Stomach (tissue), 4 donors: Measurements from ENCODE around the gene PRKG1.

Experiments
- EP300 ChIP-seq: sonication (generic); formaldehyde crosslinking; IDR thresholded peaks from one replicate; pipeline ENCODE4 v1.6.1; 2017; ENCODE audit warnings: antibody characterized with exemption
- POLR2A ChIP-seq, 4 donors: fragments of 450-650 bp; IDR thresholded peaks; one replicate each; pipeline ENCODE4 v1.6.1; 2016; ENCODE audit warnings: antibody characterized with exemption in 4 of 4, control low read depth in 2 of 4, mild to moderate bottlenecking in 1 of 4, moderate library complexity in 1 of 4
- TF ChIP-seq, protein P1 (sequence below), 7 experiments: fragments of 450-650 bp in 4 of 7; fragments of 200-600 bp in 3 of 7; sonication (generic) in 3 of 7; IDR thresholded peaks; one replicate each; pipeline ENCODE4 v1.5.1; 2016 to 2019; ENCODE audit warnings: antibody characterized with exemption in 7 of 7, control low read depth in 2 of 7, mild to moderate bottlenecking in 1 of 7

DNA sequence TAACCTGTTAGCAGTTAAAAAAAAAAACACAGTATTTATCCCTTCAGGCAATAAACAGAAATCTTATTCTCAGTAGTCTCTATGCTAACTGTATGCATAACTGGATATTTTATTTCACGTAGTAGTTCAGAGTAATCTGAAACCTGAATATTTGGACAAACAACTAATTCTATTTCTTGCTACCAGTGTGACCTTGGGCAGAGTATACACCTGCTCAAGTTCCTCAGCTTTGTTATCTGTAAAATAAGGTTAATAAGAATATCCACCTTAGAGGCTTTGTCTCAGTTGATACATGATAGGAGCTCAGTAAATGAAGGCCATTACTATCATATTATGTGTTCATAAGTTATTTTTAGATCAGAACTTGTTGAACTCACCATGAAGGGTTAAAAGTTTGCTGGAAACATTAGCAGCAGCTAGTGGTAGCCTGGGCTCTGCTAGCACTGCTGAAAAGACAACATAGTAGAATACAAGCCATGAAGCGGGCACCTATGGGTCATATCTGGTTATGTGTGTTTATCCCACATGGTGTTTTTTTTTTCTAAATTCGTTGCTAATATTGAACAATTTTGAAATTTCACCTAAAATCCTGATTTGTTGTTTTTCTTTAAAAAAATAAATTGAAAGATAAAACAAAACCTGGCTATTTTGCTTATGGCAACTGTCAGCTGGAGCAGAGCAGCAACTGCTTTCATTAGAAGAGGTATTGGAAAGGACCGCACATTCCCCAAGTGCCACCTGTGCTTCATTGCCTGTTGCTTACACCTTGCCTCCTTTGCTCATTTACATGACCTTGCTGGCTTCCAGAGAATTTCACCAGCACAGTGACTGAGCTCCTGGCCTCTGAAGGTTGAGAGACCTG is 303.0 kb downstream of the PRKG1 start:
- TF ChIP-seq, protein P1, sequence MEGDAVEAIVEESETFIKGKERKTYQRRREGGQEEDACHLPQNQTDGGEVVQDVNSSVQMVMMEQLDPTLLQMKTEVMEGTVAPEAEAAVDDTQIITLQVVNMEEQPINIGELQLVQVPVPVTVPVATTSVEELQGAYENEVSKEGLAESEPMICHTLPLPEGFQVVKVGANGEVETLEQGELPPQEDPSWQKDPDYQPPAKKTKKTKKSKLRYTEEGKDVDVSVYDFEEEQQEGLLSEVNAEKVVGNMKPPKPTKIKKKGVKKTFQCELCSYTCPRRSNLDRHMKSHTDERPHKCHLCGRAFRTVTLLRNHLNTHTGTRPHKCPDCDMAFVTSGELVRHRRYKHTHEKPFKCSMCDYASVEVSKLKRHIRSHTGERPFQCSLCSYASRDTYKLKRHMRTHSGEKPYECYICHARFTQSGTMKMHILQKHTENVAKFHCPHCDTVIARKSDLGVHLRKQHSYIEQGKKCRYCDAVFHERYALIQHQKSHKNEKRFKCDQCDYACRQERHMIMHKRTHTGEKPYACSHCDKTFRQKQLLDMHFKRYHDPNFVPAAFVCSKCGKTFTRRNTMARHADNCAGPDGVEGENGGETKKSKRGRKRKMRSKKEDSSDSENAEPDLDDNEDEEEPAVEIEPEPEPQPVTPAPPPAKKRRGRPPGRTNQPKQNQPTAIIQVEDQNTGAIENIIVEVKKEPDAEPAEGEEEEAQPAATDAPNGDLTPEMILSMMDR (IDR thresholded peaks at IDR 0.05) = no peak
- no peak for TF ChIP-seq POLR2A (IDR thresholded peaks at IDR 0.05)
- TF ChIP-seq EP300 = no peak
